HG03575 (cell line): Measurements from ENCODE around the gene VEGFA.

ENCODE experiments used
- ATAC-seq: cut with Tn5 transposase; IDR thresholded peaks from one replicate; pipeline ENCODE4 v1.9.1; 2021; ENCODE audit not compliant: unreplicated experiment, insufficient number of reproducible peaks, low FRiP score; ENCODE audit errors: extremely low read depth

The VEGFA gene

DNA sequence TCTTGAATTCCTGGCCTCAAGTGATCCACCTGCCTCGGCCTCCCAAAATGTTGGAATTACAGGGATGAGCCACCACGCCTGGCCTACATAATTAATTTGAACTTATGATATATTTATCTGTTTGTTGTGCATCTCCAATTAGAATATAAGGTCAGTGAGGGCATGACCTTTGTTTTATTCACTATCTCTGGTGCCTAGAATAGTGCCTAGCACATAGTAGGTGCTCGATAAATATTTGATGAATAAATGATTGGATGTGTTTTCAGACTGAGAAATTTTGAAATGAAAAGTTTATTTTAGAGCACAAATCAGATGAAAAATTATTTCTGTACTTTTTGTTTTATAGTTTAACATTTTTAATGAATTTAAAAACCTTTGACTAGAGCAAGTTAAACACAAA, 19.4 kb upstream of the VEGFA start:
- no peak for ATAC-seq

DNA sequence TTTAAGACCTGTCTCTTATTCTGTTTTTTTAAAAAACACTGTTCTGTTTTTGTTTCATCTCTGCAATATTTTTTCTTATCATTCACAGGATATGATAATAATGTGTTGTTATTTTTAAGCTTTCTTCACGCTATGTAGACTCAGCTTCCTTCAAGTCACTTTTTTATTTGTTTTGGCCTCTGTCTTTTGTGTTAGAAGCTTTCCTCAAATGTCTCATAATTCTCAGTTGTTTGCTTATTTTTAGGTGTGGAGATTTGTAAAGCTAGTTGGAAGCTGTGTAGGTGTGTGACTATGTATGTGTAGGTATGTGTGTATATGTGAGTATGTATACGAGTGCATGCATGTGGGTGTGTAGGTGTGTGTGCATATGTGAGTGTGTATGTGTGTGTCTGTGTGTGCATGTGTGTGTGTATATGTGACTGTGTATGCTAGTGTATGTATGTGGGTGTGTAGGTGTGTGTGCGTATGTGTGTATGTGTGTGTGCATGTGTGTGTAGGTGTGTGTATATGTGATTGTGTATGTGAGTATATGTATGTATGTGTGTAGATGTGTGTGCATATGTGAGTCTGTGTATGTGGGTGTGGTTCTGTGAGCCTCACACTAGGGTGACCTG, 16.3 kb upstream of the VEGFA start:
- ATAC-seq, result no peak

DNA sequence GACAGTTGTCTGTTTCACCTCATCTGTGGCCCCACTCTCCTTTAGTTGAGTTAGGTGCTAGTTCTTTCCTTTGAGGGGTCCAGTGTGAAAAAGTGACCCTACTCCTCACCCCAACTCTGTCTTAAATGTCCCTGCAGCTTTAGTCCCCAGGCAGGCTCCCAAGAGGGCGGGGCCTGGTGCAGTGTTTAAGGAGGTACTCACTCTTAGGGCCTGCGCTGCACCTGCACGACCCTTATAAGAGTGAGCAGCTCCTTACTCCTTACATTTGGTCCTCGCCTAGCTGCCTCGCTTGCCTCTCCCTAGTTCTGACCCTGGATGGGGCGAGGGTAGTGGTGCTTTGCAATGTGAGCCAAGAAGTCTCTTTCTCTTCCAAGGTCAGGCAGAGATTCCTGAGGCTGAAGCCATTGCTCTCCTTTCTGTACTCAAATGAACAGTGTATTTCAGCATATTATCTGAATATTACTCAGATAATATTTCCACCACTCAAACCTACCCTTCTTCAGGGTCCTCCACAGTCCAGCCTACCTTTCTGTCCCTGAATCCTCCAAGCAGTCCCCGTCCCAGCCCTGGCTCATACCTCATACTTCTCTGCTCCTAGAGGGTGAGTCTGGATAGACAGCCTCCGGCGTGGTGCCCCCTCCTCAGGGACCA, 11.9 kb upstream of the VEGFA start:
- no peak for ATAC-seq

DNA sequence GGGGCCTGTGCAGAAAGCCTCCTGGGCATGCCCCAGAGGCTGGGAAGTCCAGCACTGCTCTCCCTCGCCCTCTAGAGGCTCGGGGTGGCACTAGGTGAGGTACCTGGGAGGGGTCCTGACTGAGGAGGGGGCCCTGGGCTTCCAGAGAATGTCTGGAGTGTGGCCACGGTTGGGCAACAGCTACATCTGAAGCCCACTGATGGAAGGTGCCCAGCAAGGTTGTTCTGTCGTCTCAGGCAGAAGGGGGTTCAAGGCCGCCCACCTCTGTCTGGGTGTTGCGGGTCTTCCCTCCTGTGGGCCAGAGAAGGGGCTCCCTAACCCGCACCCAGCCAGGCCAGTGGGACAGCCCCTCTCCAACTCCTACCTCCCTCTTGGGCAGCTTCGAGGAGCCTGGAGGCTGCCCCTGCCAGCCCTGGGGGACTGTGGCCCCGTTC, 11.4 kb upstream of the VEGFA start:
- no peak for ATAC-seq

DNA sequence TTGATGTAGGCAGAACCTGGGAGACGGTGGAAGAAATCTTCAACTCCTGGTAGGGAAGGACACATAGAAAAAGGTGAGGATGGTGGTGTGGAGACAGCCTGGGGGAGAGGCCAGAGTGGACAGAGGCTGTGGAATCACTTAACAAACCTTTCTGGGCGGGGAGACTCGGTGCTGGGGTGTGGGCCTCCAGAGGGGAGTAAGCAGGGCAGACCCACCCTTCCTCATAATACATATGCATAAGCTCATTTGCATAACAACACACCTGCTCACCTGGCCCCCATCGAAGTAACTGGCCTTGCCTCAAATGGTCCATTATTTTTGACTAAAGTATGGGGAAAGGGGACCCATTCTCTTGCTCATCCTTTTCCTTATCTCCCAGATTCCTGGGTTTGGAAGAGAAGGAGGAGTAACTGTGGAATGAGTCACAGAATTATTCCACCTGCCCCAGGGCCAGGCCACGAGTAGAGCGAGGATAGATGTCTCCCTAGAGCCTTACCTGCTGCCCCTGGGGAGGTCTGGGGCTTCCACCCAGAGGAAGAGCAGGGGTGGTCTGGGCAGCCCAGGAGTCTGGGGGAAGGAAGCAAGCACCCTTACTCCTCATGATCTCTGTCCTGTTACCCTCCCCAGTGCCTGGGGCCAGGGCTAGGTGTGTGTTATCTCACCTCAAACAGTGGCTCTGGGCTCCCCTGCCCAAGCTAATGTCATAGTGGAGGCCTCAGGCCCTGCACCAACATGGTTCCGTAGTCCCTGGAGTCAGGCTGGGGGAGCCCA, 10.7 kb upstream of the VEGFA start:
- ATAC-seq, result no peak

DNA sequence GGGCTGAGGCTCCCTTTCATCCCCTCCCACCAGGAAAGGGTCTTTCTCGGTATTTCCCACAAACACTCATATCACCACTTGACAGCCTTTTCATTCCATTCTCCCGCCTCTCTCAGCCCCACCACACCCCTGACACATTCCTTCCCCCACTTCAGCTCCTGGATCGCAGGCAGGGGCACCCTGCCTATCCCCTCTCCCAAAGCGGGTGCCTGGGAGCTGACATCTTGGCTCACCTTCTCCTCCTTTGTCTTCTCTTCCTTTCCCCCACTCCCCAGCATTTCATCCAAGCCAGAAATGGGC, 10.2 kb upstream of the VEGFA start:
- no peak for ATAC-seq

DNA sequence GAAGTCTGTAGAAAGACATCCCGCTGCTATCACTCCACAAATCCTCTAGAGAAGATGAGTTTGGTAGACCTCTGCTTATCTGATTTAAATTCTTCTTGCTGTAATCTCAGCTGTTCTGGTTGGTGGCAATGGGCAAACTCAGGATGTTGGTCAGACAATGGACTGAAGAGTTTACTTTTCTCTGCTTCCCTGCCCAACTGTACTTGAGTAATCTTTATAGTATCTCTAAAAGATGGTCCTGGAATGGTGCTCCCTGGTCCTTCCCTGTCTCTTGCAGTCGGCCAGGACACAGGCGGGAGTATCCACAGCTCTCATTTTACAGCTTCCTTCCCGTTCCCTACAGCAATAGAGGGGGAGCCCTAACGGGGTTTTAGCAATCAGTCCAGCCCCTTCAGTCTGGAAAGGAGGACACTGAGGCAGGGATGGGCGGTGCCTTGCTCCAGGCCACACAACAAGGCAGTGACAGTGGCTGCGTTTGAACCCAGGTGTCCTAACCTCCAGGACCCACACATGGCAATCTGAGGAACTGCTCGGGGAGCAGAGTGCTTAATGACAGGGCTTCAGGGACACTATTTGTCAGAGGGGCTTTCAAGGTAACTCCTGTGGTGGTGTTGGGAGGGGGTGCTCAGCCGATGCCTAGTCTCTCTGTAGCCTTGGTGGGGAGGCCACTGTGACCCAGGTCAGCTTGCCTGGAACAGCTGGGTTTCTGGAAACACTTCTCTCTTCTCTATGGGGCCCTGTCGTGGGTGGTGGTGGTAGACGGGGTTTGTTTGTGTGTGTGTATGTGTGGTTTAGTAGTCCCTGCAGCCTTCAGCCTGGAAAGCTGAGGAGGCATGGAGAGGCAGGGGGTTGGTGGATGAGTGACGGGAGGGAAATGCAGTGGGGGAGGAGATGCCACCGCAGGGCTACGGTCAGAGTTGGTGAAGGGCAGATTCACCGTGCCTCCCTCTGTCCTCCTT, 9.5 kb upstream of the VEGFA start:
- ATAC-seq, result no peak

DNA sequence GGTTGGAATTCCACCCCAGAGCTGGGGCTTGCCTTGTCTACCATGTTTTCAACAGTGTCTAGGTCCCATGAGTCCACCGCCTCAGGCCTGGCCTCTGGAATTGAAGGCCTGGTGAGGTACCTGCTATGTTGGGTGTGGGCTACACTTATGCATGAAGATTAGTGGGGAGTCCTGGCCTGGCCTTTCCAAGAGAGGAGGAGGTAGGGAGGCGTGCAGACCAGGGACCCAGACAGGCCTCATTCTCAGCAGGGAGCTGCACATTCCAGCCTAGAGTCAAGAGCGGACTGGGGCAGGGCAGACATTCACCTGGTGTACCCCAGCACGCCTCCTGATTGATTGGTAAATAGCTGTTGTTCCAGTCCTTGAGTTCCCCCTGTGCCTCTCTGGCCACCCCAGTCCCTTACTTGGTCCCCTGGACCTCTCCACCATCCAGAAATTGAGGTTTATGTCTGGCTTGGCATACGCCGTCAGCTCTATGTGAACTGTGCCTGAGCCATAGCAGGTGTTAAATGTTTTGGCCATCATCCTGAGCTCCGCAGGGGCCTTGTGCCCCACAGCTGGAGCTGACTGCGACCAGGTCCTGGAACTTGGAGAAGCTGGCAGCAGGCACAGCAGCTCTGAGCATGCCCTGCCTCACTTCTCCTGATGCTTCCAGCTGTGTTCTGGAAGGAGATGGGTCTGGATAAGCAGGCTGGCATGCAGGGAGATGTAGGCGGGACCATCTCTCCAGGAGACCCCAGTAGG, 8.2 kb upstream of the VEGFA start:
- no peak for ATAC-seq

DNA sequence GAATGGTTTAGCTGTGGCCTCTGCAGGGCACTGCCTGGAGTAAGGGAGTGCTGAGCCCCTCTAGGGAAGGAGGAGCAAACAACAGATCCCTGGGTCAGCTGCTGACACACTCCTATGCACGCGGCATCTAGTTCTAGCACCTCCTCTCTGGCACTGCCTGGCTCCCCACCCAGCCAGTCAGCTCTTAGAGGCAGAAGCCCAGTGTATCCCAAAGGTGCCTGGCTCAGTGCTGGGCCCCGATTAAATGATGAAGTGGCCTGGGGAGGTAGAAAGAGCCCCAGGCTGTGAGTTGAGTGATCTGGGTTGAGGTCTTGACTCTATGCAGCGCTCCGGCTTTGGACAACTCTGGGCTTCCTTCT, 7.6 kb upstream of the VEGFA start:
- no peak for ATAC-seq

DNA sequence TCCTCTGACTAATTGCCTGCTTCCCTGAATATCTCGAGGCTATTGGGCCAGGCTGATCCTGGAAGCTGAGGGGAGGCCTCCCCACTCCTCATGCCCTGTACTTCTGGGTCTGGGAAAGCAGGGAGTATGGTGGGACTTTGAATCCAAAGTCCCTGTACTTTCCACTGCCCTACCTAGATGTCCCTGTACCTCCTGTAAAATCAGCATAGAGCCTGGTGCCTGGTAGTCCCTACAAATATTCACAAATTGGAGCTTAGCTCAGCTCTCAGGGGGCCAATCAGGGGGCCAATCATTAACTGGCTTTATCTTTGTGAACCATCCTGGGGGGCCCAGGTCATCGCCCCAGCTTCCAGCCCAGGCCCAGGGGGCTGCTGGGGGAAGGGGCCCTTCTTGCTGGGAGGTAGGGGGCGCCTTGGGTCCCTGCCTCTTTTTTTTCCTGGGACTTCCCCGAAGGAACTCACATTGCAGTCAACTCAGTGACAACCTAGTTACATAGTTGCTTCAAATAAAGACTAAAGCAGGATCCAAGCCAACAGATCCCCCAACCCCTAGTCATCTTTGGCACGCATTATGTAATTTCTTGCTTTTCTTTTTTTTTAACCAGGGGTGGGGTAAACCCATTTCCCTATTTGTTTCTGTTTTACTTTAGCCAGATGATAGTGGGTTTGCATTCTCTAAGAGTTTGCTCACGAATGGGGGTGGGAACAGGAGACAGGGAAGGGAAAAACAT, 6.9 kb upstream of the VEGFA start:
- no peak for ATAC-seq

DNA sequence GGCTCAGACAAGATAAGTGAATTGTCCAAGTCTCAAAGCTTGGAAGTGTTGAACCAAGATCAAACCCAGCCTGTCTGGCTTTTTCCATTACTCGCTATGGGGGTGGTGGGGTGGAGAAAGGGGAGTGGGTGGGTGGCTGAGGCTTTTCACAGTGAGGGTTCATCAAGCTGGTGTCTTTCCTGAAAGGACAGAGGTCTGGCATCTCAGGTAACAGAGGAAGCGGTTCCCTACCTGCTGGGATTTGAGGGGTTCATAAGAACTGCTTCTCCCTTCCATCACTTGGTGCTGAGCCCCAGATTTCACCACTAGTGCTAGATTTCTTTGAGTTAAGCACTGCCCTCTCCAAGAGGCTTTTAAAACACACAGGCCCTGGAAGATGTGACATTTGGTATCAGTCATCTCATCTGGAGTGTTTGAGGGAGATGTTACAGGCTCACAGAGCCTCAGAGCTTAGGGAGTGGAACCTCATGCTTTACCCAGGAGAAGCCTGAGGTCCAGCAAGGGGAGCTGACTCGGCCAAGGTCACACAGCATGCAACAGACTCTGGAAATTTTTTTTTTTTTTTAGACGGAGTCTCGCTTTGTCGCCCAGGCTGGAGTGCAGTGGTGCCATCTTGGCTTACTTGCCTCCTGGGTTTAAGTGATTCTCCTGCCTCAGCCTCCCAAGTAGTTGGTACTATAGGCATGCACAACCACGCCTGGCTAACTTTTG, 6.0 kb upstream of the VEGFA start:
- ATAC-seq, result no peak

DNA sequence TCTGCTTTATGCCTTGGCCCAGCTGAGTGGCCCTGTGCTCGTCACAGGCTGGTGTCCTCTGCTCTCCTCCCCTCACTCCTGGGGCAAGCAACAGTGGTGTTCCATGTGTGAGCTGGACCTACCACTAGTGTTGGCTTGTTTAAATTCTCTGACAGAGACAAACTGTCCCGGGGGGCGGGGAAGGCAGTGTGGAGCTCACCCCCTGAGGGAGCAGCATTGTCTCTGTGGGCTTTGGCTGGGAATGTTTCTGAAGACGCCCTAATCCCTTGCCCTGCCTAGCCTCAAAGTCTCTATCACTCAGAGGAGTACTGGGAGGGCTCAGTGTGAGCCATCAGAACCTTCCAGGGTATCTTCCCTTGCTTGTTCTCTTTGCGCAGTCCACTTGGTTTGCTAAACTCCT, 5.2 kb upstream of the VEGFA start:
- no peak for ATAC-seq

DNA sequence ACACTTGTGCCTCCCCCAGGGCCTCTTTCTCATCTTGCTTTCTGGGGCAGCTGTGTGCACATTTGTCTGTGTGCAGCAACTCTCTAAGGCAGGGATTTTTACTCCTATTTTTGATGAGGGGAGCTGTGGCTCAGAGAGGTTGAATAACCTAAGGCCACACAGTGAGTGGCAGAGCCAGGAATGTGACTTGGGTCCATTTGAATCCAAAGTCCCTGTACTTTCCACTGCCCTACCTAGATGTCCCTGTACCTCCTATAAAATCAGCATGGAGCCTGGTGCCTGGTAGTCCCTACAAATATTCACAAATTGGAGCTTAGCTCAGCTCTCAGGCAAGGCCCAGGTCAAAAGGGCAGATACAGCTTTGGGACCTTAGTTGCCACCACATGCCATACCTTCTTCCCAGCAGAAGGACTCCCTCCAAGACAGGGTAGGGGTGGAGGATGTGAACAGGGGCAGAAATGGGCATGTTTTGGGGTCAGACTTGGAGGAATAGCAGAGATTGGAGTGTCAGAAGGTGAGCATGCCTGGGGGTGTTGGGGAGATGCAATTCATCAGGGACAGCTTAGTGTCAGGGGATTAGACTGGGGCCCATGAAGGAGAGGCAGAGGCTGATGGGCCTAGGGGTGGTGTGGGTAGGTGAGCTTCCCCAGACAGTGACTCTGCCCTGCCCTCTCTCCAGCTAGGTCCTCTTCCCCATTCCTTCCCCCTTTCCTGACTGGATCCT, 4.1 kb upstream of the VEGFA start:
- no peak for ATAC-seq

DNA sequence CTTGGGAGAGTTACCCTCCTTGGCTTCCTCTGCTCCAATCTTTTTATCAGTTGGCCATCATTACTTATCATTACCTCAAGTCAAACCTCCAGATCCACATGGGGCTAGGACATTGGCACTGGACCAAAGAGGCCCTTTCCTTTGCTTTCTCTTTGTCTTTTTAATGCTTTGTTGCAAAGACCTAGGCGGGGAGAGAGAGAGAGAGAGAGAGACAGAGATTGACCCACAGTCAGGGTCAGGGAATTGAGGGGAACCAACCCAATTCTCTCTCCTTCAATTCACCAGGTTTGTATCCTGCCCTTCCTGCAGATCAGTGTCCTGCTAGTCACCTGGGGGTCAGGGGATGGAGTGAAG, 3.5 kb upstream of the VEGFA start:
- ATAC-seq, result no peak

DNA sequence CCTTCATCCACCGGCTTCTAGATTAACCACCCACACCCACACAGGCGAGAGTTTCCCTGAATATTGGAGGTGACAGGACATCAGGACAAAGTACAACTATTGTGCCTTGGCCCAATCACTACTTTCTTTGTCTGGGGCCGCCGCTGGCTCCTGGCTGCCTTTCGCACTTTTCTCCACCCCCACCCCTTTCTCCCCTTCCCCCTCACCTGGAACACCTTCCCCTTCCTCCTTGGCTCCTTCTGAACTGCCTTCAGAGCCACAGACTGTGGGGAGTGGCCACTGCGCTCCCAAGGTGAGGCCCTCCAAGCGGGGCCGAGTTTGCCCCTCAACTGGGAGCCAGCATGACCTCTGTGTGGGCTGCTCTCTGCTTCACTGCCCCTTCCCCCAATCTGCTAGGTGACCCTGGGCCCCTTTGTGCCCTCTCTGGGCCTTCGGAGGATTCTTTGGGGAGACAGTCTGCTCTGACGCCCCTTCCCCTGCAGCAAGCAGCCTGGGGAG, 3.0 kb upstream of the VEGFA start:
- ATAC-seq, result no peak

DNA sequence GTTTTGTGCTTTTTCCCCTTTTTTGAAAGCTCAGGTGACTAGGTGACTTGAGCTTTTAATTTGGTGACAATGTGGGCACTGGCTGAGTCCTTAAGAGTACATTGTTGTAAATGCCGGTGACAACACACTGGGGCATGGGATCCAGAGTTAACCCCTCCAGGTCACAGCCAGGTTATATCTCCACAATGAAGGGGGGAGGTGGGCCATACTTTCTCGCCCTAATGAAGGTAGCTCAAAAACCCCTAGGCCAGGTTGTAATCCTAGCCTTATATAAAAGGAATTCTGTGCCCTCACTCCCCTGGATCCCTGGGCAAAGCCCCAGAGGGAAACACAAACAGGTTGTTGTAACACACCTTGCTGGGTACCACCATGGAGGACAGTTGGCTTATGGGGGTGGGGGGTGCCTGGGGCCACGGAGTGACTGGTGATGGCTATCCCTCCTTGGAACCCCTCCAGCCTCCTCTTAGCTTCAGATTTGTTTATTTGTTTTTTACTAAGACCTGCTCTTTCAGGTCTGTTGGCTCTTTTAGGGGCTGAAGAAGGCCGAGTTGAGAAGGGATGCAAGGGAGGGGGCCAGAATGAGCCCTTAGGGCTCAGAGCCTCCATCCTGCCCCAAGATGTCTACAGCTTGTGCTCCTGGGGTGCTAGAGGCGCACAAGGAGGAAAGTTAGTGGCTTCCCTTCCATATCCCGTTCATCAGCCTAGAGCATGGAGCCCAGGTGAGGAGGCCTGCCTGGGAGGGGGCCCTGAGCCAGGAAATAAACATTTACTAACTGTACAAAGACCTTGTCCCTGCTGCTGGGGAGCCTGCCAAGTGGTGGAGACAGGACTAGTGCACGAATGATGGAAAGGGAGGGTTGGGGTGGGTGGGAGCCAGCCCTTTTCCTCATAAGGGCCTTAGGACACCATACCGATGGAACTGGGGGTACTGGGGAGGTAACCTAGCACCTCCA, 2.2 kb upstream of the VEGFA start:
- no peak for ATAC-seq
